Loucy (cell line): ENCODE measurements around the gene OR2T29.

Experiments used
- EZH2phosphoT487 ChIP-seq: fragments of 200-600 bp; IDR thresholded peaks from 2 replicates; pipeline ENCODE4 v1.6.1; 2018; ENCODE audit warnings: antibody characterized with exemption, mild to moderate bottlenecking, moderate library complexity, borderline replicate concordance
- TF ChIP-seq, protein P1 (sequence below): fragments of 200-600 bp; sonication (generic); conservative IDR thresholded peaks from 2 replicates; pipeline ENCODE4 v1.5.1; 2014; ENCODE audit warnings: mild to moderate bottlenecking, antibody characterized with exemption, low read length

DNA sequence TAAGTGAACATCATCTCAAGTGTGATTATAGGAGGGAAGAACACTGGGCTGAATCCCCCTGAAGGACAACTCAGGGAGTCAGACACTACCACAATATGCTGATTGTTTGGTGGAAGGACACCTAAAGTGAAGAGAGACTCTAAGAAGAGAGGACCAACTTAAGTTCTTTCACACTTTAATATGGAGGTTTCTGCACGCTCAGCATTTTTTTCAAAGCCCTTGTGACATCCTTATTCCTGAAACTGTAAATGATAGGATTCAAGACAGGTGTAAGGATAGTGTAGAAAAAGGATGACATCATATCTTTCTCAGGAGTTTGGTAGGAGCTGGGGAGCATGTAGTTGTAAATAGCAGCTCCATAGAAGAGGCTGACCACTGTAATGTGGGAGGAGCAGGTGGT is 30.1 kb upstream of the OR2T29 start:
- TF ChIP-seq, protein P1, sequence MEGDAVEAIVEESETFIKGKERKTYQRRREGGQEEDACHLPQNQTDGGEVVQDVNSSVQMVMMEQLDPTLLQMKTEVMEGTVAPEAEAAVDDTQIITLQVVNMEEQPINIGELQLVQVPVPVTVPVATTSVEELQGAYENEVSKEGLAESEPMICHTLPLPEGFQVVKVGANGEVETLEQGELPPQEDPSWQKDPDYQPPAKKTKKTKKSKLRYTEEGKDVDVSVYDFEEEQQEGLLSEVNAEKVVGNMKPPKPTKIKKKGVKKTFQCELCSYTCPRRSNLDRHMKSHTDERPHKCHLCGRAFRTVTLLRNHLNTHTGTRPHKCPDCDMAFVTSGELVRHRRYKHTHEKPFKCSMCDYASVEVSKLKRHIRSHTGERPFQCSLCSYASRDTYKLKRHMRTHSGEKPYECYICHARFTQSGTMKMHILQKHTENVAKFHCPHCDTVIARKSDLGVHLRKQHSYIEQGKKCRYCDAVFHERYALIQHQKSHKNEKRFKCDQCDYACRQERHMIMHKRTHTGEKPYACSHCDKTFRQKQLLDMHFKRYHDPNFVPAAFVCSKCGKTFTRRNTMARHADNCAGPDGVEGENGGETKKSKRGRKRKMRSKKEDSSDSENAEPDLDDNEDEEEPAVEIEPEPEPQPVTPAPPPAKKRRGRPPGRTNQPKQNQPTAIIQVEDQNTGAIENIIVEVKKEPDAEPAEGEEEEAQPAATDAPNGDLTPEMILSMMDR = no peak
- no peak for TF ChIP-seq EZH2phosphoT487
